ENCODE data around the gene SH3PXD2B. TPM values are rescaled to one million over a fixed set of nuclear protein-coding genes. Genes with fewer than 3 reads are reported as not detected.

SH3PXD2B gene
- total RNA-seq, 4 donors from 2014 or later = 26.6 to 48.7 (median 38.9) TPM

- TF ChIP-seq CTCF (IDR thresholded peaks at IDR 0.05; ENCODE audit: low read depth) = no peak
Observed at GRCh38 chr5:172428224-172429166, 25.8 kb downstream of the SH3PXD2B start.

GRCh38 chr5:172427202-172427601, 27.1 kb downstream of the SH3PXD2B start:
- TF ChIP-seq CTCF (IDR thresholded peaks at IDR 0.05; ENCODE audit: low read depth) = no peak

- no peak for TF ChIP-seq CTCF (IDR thresholded peaks at IDR 0.05; ENCODE audit: low read depth)
Observed at GRCh38 chr5:172426086-172426485, 28.2 kb downstream of the SH3PXD2B start.

GRCh38 chr5:172425402-172425801, 28.9 kb downstream of the SH3PXD2B start:
- no peak for TF ChIP-seq CTCF (IDR thresholded peaks at IDR 0.05; ENCODE audit: low read depth)

- no peak for TF ChIP-seq CTCF (IDR thresholded peaks at IDR 0.05; ENCODE audit: low read depth)
Observed at GRCh38 chr5:172424808-172425207, 29.5 kb downstream of the SH3PXD2B start.

- TF ChIP-seq CTCF (IDR thresholded peaks at IDR 0.05; ENCODE audit: low read depth) = no peak
Observed at GRCh38 chr5:172424111-172424490, 30.2 kb downstream of the SH3PXD2B start.

- TF ChIP-seq CTCF (IDR thresholded peaks at IDR 0.05; ENCODE audit: low read depth) = no peak
Observed at GRCh38 chr5:172423379-172424110, 30.8 kb downstream of the SH3PXD2B start.
